K562 (cell line): ENCODE measurements around the gene GALM. TPM values are rescaled to one million over a fixed set of nuclear protein-coding genes. Genes with fewer than 3 reads are reported as not detected.

Source experiments
- ATAC-seq: fragments of 200-7000 bp; cut with Tn5 transposase; 3 replicates; pipeline ENCODE4 v1.9.1; 2020; ENCODE audit warnings: moderate library complexity
- BruUV-seq: library from RNA; stranded (reverse); fragments of 400-500 nt; replicated peaks from 2 replicates; lab custom pipeline; 2021; lab: Mats Ljungman, UMichigan
- CTCF ChIA-PET: fragments of 300-600 bp; formaldehyde crosslinking; extraction: SDS; loops from one replicate; lab custom pipeline; 2021; ENCODE audit warnings: low intra/inter-chr PET ratio; lab: Yijun Ruan, JAX
- POLR2A ChIA-PET: fragments of 300-600, 350-650 bp; sonication (Branson Sonifier 250); formaldehyde crosslinking; extraction: SDS; loops from one replicate; lab custom pipeline; 2021; ENCODE audit warnings: antibody characterized with exemption, inconsistent platforms; lab: Yijun Ruan, JAX
- DNase-seq, 4 experiments: peaks; one replicate each; pipeline versions ENCODE4 v3.0.0 to v3.0.0-alpha.2; 2011 to 2018; ENCODE audit warnings: low spot score in 3 of 4, mixed read lengths in 3 of 4; ENCODE audit errors: extremely low read depth in 1 of 4
- FAIRE-seq: peaks from 2 replicates; lab custom pipeline; 2011; peaks lifted over from hg19 to GRCh38; lab: Jason Lieb, UNC
- H2AFZ ChIP-seq: 2 replicates; pipeline ENCODE4 v1.6.0; 2011; ENCODE audit warnings: low read depth, low read length, control low read depth, inconsistent platforms
- H3K27ac ChIP-seq: fragments of 200-600 bp; 3 replicates; pipeline ENCODE4 v1.8.0; 2011; ENCODE audit warnings: low read depth, mild to moderate bottlenecking, control low read depth, inconsistent platforms, low read length, moderate library complexity, mixed read lengths; ENCODE audit errors: extremely low read depth
- H3K27me3 ChIP-seq, 2 experiments: fragments of 300-600 bp in 1 of 2; 2 replicates in 1 of 2; 3 replicates in 1 of 2; pipeline versions ENCODE4 v1.6.0 to v1.8.0; 2011; ENCODE audit warnings: inconsistent platforms in 2 of 2, low read length in 2 of 2, mild to moderate bottlenecking in 1 of 2, mixed read lengths in 1 of 2, moderate library complexity in 1 of 2; ENCODE audit not compliant: control insufficient read depth in 2 of 2, insufficient read depth in 2 of 2
- H3K36me3 ChIP-seq: fragments of 300-600 bp; 3 replicates; pipeline ENCODE4 v1.8.0; 2011; ENCODE audit warnings: mild to moderate bottlenecking, low read length, inconsistent platforms; ENCODE audit not compliant: control insufficient read depth, insufficient read depth
- H3K4me1 ChIP-seq, 2 experiments: fragments of 200-600 bp in 1 of 2; replicated peaks in 1 of 2; 2 replicates in 1 of 2; 3 replicates in 1 of 2; pipeline versions ENCODE4 v1.5.1 to v1.8.0; 2011; ENCODE audit warnings: inconsistent platforms in 2 of 2, low read length in 2 of 2, mild to moderate bottlenecking in 1 of 2, mixed read lengths in 1 of 2, moderate library complexity in 1 of 2; ENCODE audit not compliant: control insufficient read depth in 2 of 2, insufficient read depth in 2 of 2
- H3K4me2 ChIP-seq: 2 replicates; pipeline ENCODE4 v1.6.1; 2011; ENCODE audit warnings: low read length, control low read depth, inconsistent platforms, mixed read lengths; ENCODE audit not compliant: insufficient read depth
- H3K4me3 ChIP-seq: fragments of 200-600 bp; sonication (generic), shearing (Covaris generic); 2 replicates; pipeline ENCODE4 v1.5.1; 2016; ENCODE audit warnings: control low read depth, inconsistent platforms
- H3K79me2 ChIP-seq: fragments of 200-600 bp; 3 replicates; pipeline ENCODE4 v1.8.0; 2011; ENCODE audit warnings: low read length, inconsistent platforms; ENCODE audit not compliant: control insufficient read depth, insufficient read depth
- H3K9ac ChIP-seq, 2 experiments: 2 replicates each; pipeline versions ENCODE4 v1.6.0 to v1.6.1; 2011; ENCODE audit warnings: low read depth in 2 of 2, low read length in 2 of 2, control low read depth in 1 of 2, inconsistent platforms in 1 of 2, mild to moderate bottlenecking in 1 of 2, mixed read lengths in 1 of 2; ENCODE audit not compliant: insufficient read depth in 1 of 2
- H3K9me1 ChIP-seq: one replicate; pipeline ENCODE4 v1.6.0; 2011; ENCODE audit warnings: inconsistent platforms, mild to moderate bottlenecking, low read length, moderate library complexity; ENCODE audit not compliant: control insufficient read depth, insufficient read depth
- H3K9me3 ChIP-seq: replicated peaks from 2 replicates; pipeline ENCODE4 v1.5.1; 2011; ENCODE audit warnings: low read depth, low read length, inconsistent platforms; ENCODE audit not compliant: control insufficient read depth, insufficient read depth
- H4K20me1 ChIP-seq: replicated peaks from 2 replicates; pipeline ENCODE4 v1.6.1; 2011; ENCODE audit warnings: low read length, inconsistent platforms, mixed read lengths; ENCODE audit not compliant: control insufficient read depth, insufficient read depth
- COPS2 ChIP-seq: fragments of 450-650 bp; conservative IDR thresholded peaks from 2 replicates; pipeline ENCODE4 v1.6.1; 2016; ENCODE audit warnings: mild to moderate bottlenecking, moderate library complexity
- CREB3L1 ChIP-seq: fragments of 450-650 bp; IDR thresholded peaks from 2 replicates; pipeline ENCODE4 v1.6.1; 2014; ENCODE audit warnings: low read depth, mild to moderate bottlenecking, moderate library complexity, borderline replicate concordance
- GABPB1 ChIP-seq: sonication (generic); formaldehyde crosslinking; IDR thresholded peaks from 2 replicates; pipeline ENCODE4 v1.8.0; 2022; ENCODE audit warnings: mild to moderate bottlenecking, missing genetic modification reagents
- MEF2D ChIP-seq: conservative IDR thresholded peaks from 2 replicates; pipeline ENCODE4 v1.6.1; 2016; ENCODE audit warnings: low read depth, missing genetic modification characterization, missing compliant biosample characterization
- MLX ChIP-seq, 2 experiments: fragments of 450-650 bp in 1 of 2; sonication (generic) in 1 of 2; formaldehyde crosslinking; conservative IDR thresholded peaks; 2 replicates each; pipeline versions ENCODE4 v1.4.0 to v1.8.1; 2020 to 2022; ENCODE audit warnings: mild to moderate bottlenecking in 1 of 2, missing genetic modification reagents in 1 of 2
- POLR2B ChIP-seq: fragments of 450-650 bp; IDR thresholded peaks from 2 replicates; pipeline ENCODE4 v1.6.1; 2018; ENCODE audit warnings: low read depth; ENCODE audit not compliant: partially characterized antibody
- RBM34 ChIP-seq: fragments of 200-400 bp; formaldehyde crosslinking; IDR thresholded peaks from 2 replicates; pipeline ENCODE4 v1.6.1; 2018; ENCODE audit warnings: low read length, borderline replicate concordance; ENCODE audit not compliant: insufficient read depth
- RFX1 ChIP-seq: fragments of 450-650 bp; IDR thresholded peaks from 2 replicates; pipeline ENCODE4 v1.6.1; 2016; ENCODE audit warnings: mild to moderate bottlenecking, moderate library complexity
- SRSF9 ChIP-seq: fragments of 200-400 bp; formaldehyde crosslinking; IDR thresholded peaks from 2 replicates; pipeline ENCODE4 v1.6.1; 2017; ENCODE audit warnings: low read depth, low read length, borderline replicate concordance
- ZNF212 ChIP-seq: fragments of 450-650 bp; formaldehyde crosslinking; IDR thresholded peaks from 2 replicates; pipeline ENCODE4 v1.4.0; 2020; ENCODE audit warnings: mild to moderate bottlenecking
- ZNF561 ChIP-seq: fragments of 450-650 bp; formaldehyde crosslinking; conservative IDR thresholded peaks from 2 replicates; pipeline ENCODE4 v1.4.0; 2020; ENCODE audit warnings: mild to moderate bottlenecking, moderate library complexity
- ZNF57 ChIP-seq: fragments of 450-650 bp; formaldehyde crosslinking; IDR thresholded peaks from 2 replicates; pipeline ENCODE4 v1.4.0; 2020; ENCODE audit warnings: mild to moderate bottlenecking, moderate library complexity
- in situ Hi-C: fragments of 300-500 bp; cut with MboI; formaldehyde crosslinking; loops from 4 replicates; pipeline ENCODE4 v1.15.0; 2018; ENCODE audit warnings: inconsistent platforms, mixed read lengths
- intact Hi-C: fragments of 100-400 bp; cut with micrococcal nuclease; formaldehyde crosslinking; loops from 2 replicates; pipeline ENCODE4 v1.14.2; 2022
- polyA plus RNA-seq, 8 experiments: library from polyadenylated mRNA; depleted of rRNA in 4 of 8; stranded (reverse) in 5 of 8; unstranded in 3 of 8; fragments of >200 nt; fragmentation: Nextera tagmentation in 2 of 8; fragmentation: Illumina TruSeq in 1 of 8; extraction: Ambion mirVana in 2 of 8; extraction: Trizol in 1 of 8; gene quantifications; 2 replicates each; pipeline versions ENCODE4 v1.2.1 to v1.2.3, GENCODE V29; 2011 to 2014; ENCODE audit warnings: inconsistent platforms in 1 of 8, missing spikeins in 1 of 8
- total RNA-seq, 7 experiments: library from RNA; depleted of rRNA in 6 of 7; stranded (reverse); fragments of >200 nt in 6 of 7; fragmentation: Illumina TruSeq in 2 of 7; extraction: Trizol in 2 of 7; gene quantifications; 2 replicates each; pipeline versions ENCODE4 v1.2.1 to v1.2.3, GENCODE V29; 2011 to 2021; ENCODE audit warnings: low replicate concordance in 1 of 7
- TF ChIP-seq, protein P1 (sequence below): fragments of 450-650 bp; formaldehyde crosslinking; IDR thresholded peaks from 2 replicates; pipeline ENCODE4 v1.4.0; 2022; ENCODE audit warnings: missing genetic modification characterization
- TF ChIP-seq, protein P2 (sequence below): fragments of 450-650 bp; formaldehyde crosslinking; IDR thresholded peaks from 2 replicates; pipeline ENCODE4 v1.4.0; 2022; ENCODE audit warnings: missing genetic modification characterization
- TF ChIP-seq, protein P3 (sequence below): fragments of 250-450 bp; sonication (Bioruptor Pico); IDR thresholded peaks from 2 replicates; pipeline ENCODE4 v1.5.0; 2020; ENCODE audit warnings: mild to moderate bottlenecking, borderline replicate concordance

Gene GALM
- total and polyA plus RNA-seq, 9 of the 15 experiments (the other 6 are each of a cell fraction or from before 2014, with no cell fraction given) = 22.1 to 51.7 (median 27.9) TPM

DNA sequence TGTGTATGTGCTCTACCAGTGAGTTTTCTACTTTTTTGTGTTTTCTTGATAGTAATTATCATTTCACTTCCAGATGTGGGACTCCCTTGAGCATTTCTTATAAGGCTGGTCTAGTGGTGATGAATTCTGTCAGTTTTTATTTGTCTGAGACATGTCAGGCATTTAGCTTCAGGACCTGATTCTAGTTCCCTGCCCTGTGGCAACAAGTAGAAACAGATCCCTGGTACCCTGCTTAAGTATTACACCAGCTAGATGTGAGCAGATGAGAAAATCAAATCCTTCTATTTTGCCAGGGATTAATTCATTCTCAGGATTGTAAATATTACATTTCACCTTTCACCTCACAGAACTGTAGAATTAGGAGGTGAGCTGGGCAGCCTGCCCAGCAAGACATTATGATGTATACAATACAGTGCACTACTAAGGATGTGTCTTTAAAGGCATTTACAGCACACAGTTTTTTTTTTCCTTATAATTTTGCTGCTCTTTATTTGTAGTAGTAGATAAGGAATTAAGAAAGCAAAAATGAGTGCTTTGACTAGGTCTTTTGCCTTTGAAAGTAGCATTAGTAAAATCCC lies 35.1 kb downstream of the GALM start:
- no peaks in the 10 kb centered on the region for H3K9me3 ChIP-seq
- intact Hi-C loops = no loop called here
- no peaks in the 10 kb centered on the region for H3K36me3 ChIP-seq
- CTCF ChIA-PET = no interaction called here
- H3K9me1 ChIP-seq = no peaks in the 10 kb centered on the region
- POLR2A ChIA-PET = interaction anchor here (0.7 to 1.1 kb wide), 2 partner anchors 49 to 100 kb away, joined by 3 read pairs; no protein-coding TSS in a partner anchor
- no peaks in the 10 kb centered on the region for H3K27me3 ChIP-seq
- ATAC-seq = no peak
- H3K27ac ChIP-seq = no peak overlapping the region
- in situ Hi-C loops = no loop called here
- H3K79me2 ChIP-seq = no peaks in the 10 kb centered on the region; the same call in 2 of the 3 replicates
- DNase-seq = no peak
- peaks cover 0 to 9% of the 10 kb centered on the region in 2 experiments; a peak in 3 of 5 replicates for H3K4me1 ChIP-seq
- H4K20me1 ChIP-seq = no peaks in the 10 kb centered on the region
- no peak overlapping the region for H3K9ac ChIP-seq
- no peak overlapping the region for H3K4me2 ChIP-seq
- H2AFZ ChIP-seq = no peak overlapping the region
- no TSS peak for BruUV-seq
- FAIRE-seq = peak; percentile 75
- no peak overlapping the region for H3K4me3 ChIP-seq
- TF ChIP-seq, protein P1, sequence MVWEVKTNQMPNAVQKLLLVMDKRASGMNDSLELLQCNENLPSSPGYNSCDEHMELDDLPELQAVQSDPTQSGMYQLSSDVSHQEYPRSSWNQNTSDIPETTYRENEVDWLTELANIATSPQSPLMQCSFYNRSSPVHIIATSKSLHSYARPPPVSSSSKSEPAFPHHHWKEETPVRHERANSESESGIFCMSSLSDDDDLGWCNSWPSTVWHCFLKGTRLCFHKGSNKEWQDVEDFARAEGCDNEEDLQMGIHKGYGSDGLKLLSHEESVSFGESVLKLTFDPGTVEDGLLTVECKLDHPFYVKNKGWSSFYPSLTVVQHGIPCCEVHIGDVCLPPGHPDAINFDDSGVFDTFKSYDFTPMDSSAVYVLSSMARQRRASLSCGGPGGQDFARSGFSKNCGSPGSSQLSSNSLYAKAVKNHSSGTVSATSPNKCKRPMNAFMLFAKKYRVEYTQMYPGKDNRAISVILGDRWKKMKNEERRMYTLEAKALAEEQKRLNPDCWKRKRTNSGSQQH = no peak
- TF ChIP-seq, protein P2, sequence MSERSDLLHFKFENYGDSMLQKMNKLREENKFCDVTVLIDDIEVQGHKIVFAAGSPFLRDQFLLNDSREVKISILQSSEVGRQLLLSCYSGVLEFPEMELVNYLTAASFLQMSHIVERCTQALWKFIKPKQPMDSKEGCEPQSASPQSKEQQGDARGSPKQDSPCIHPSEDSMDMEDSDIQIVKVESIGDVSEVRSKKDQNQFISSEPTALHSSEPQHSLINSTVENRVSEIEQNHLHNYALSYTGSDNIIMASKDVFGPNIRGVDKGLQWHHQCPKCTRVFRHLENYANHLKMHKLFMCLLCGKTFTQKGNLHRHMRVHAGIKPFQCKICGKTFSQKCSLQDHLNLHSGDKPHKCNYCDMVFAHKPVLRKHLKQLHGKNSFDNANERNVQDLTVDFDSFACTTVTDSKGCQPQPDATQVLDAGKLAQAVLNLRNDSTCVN (CRISPR knock-in tag) = no peak
- no peak for TF ChIP-seq MEF2D (tag)
- TF ChIP-seq SRSF9 = no peak
- no peak for TF ChIP-seq RFX1
- TF ChIP-seq MLX (CRISPR knock-in tag; conservative IDR thresholded peaks at IDR 0.05) = no peak
- TF ChIP-seq ZNF212 (CRISPR knock-in tag) = no peak
- TF ChIP-seq, protein P3, sequence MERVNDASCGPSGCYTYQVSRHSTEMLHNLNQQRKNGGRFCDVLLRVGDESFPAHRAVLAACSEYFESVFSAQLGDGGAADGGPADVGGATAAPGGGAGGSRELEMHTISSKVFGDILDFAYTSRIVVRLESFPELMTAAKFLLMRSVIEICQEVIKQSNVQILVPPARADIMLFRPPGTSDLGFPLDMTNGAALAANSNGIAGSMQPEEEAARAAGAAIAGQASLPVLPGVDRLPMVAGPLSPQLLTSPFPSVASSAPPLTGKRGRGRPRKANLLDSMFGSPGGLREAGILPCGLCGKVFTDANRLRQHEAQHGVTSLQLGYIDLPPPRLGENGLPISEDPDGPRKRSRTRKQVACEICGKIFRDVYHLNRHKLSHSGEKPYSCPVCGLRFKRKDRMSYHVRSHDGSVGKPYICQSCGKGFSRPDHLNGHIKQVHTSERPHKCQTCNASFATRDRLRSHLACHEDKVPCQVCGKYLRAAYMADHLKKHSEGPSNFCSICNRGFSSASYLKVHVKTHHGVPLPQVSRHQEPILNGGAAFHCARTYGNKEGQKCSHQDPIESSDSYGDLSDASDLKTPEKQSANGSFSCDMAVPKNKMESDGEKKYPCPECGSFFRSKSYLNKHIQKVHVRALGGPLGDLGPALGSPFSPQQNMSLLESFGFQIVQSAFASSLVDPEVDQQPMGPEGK (CRISPR knock-in tag) = no peak
- no peak for TF ChIP-seq COPS2
- TF ChIP-seq GABPB1 (CRISPR knock-in tag) = no peak
- TF ChIP-seq POLR2B = no peak
- no peak for TF ChIP-seq ZNF57 (CRISPR knock-in tag)
- no peak for TF ChIP-seq RBM34
- no peak for TF ChIP-seq CREB3L1
- no peak for TF ChIP-seq ZNF561 (CRISPR knock-in tag)
